ENCODE data around the gene BMF.
"Not testable (repeated sequence)": the region's sequence is repeated elsewhere in the genome, so short reads cannot be mapped to it uniquely, and the experiment has no call there.

Gene BMF

DNA sequence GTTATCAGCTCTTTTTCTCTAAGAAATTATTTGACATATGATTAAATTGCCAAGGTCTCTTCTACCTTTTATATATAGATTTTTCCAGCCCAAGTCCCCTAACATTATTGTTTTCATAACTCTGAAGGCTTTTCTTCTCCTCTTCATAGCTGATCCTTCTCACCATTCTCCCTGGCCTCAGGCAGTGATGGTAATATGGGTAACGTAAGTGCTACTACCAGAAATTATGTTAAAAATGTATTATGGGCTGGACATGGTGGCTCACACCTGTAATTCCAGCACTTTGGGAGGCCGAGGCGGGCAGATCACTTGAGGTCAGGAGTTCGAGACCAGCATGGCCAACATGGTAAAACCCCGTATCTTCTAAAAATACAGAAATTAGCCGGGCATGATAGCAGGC is 29.2 kb downstream of the BMF start:
- in situ Hi-C loops (cut with HindIII; ENCODE audit: low pct_ligation_motif_present, low sequenced_read_pairs), result no loop called here
- Histone ChIP-seq H3K36me3 (replicated peaks) (no peaks in the 10 kb centered on the region), H3K4me3 (ENCODE audit: low read depth, low read length) (no peak overlapping the region), H3K27me3 (replicated peaks) (no peaks in the 10 kb centered on the region), H3K27ac (no peak overlapping the region)
- TF ChIP-seq, protein P1, sequence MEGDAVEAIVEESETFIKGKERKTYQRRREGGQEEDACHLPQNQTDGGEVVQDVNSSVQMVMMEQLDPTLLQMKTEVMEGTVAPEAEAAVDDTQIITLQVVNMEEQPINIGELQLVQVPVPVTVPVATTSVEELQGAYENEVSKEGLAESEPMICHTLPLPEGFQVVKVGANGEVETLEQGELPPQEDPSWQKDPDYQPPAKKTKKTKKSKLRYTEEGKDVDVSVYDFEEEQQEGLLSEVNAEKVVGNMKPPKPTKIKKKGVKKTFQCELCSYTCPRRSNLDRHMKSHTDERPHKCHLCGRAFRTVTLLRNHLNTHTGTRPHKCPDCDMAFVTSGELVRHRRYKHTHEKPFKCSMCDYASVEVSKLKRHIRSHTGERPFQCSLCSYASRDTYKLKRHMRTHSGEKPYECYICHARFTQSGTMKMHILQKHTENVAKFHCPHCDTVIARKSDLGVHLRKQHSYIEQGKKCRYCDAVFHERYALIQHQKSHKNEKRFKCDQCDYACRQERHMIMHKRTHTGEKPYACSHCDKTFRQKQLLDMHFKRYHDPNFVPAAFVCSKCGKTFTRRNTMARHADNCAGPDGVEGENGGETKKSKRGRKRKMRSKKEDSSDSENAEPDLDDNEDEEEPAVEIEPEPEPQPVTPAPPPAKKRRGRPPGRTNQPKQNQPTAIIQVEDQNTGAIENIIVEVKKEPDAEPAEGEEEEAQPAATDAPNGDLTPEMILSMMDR (IDR thresholded peaks at IDR 0.05; ENCODE audit: low read depth, low read length, missing control alignments), result no peak
- no peak for DNase-seq

DNA sequence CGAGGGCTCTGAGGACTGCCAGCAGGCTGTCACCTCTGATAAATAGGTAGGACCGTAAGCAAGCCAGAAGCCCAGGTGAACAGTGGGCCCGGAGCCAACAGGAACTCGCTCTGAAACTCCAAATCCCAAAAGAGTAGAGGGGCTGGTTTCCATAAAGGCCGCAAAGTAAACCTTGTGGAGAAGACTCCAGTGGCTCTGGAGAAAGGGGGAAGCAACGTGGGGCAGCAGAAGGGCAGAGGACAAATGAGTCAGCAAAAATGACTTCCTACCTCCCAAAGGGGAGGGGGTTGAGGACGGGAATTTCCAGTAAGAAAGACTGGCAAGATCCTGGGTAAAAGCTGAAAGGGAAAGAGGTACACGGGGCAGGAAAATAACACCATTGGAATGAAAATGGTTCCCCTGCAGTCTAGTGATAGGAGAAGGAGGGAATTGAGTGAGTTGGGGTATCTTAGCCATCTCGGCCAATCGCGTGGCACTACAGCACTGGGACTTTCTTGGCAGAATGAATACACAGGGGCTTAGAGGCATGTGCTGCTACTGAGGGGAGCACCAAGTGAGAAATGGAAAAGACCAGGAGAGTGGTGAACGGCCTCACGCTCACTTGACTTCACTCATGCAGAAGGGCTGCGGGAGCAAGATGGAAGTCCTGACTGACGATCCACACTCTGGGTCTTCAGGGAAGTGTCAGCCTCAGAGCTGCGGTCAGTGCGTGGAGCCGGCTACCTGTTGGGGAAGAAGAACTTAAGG is 33.2 kb downstream of the BMF start:
- in situ Hi-C loops (cut with HindIII; ENCODE audit: low pct_ligation_motif_present, low sequenced_read_pairs), result no loop called here
- no peak for DNase-seq
- Histone ChIP-seq H3K27ac (no peak overlapping the region), H3K27me3 (replicated peaks) (no peaks in the 10 kb centered on the region), H3K4me3 (ENCODE audit: low read depth, low read length) (no peak overlapping the region), H3K36me3 (replicated peaks) (no peaks in the 10 kb centered on the region)
- TF ChIP-seq, protein P1 (IDR thresholded peaks at IDR 0.05; ENCODE audit: low read depth, low read length, missing control alignments), result no peak

DNA sequence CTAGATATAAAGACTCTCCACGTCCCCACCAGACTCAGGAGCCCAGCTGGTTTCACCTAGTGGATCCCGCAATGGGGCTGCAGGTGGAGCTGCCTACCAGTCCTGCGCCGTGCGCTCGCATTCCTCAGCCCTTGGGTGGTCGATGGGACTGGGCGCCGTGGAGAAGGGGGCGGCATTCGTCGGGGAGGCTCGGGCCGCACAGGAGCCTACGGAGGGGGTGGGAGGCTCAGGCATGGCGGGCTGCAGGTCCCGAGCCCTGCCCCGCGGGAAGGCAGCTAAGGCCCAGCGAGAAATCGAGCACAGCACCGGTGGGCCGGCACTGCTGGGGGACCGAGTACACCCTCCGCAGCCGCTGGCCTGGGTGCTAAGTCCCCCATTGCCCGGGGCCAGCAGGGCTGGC is 34.0 kb downstream of the BMF start:
- H3K36me3 ChIP-seq (replicated peaks); DNase-seq; H3K27me3 ChIP-seq (replicated peaks); H3K4me3 ChIP-seq (ENCODE audit: low read depth, low read length); H3K27ac ChIP-seq; in situ Hi-C loops (cut with HindIII; ENCODE audit: low pct_ligation_motif_present, low sequenced_read_pairs): not testable (repeated sequence)

DNA sequence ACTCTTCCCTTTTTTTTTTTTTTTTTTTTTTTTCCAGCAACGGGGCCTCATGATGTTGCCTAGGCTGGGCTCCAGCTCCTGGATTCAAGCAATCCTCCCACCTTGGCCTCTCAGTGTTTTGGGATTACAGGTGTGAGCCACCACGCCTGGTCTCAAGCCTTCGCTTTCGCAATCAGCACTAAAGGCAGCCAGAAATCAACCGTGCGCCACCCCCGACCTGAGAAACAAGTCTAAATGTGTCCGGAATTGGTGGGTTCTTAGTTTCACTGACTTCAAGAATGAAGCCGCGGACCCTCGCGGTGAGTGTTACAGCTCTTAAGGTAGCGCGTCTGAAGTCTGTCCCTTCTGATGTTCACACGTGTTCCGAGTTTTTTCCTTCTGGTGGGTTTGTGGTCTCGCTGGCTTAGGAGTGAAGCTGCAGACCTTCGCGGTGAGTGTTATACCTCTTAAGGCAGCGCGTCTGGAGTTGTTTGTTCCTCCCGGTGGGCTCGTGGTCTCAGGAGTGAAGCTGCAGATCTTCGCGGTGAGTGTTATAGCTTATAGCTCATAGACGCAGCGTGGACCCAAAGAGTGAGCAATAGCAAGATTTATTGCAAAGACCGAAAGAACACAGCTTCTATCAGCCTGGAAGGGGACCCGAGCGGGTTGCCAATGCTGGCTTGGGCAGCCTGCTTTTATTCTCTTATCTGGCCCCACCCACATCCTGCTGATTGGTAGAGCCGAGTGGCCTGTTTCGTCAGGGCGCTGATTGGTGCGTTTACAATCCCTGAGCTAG is 34.8 kb downstream of the BMF start:
- DNase-seq, result not testable (repeated sequence)

DNA sequence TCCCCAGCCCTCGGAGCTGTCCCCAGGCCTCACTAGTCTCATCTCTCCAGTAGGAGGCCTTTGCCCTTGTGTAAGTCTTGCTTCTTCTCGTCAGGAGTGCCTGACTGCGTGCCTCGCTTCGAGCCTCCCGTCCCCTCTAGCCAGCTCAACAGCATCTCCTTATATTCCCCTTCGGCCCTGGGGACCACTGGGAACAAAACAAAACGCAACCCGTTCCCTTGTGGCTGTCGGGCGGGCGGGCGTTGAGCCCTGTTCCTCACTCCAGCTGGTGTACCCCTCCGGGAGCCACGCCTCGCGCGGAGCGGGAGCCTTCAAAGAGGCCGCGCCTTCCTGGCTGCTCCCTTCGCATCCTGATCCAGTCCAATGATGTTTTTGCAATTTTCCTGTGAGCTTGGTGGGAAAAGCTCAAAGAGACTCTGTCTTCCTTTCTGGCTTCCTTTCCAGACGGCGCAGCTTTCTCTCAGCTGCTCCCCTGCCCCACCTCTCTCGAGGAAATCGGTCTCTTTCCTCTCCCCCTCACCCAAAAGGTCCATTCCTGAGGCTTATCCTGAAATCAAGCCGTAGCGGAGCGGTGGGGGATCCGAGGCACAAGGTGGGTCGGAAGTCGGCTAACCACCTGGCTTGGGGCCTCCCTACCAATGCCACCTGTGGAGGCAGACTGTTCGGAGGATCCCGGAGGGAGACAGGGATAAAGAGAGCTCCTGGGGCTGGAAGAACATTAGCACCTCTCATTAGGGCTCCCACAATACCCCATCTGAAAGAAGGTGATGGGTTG is 36.3 kb downstream of the BMF start:
- Histone ChIP-seq H3K4me3 (ENCODE audit: low read depth, low read length) (no peak overlapping the region), H3K27me3 (replicated peaks) (no peaks in the 10 kb centered on the region), H3K27ac (no peak overlapping the region), H3K36me3 (replicated peaks) (no peaks in the 10 kb centered on the region)
- TF ChIP-seq, protein P1 (IDR thresholded peaks at IDR 0.05; ENCODE audit: low read depth, low read length, missing control alignments), result no peak
- no peak for DNase-seq
- in situ Hi-C loops (cut with HindIII; ENCODE audit: low pct_ligation_motif_present, low sequenced_read_pairs), result no loop called here

More for the DNA sequence above, 34.8 kb downstream of the BMF start:
- H3K27me3 ChIP-seq (replicated peaks); H3K36me3 ChIP-seq (replicated peaks); H3K4me3 ChIP-seq (ENCODE audit: low read depth, low read length); H3K27ac ChIP-seq; in situ Hi-C loops (cut with HindIII; ENCODE audit: low pct_ligation_motif_present, low sequenced_read_pairs): not testable (repeated sequence)

DNA sequence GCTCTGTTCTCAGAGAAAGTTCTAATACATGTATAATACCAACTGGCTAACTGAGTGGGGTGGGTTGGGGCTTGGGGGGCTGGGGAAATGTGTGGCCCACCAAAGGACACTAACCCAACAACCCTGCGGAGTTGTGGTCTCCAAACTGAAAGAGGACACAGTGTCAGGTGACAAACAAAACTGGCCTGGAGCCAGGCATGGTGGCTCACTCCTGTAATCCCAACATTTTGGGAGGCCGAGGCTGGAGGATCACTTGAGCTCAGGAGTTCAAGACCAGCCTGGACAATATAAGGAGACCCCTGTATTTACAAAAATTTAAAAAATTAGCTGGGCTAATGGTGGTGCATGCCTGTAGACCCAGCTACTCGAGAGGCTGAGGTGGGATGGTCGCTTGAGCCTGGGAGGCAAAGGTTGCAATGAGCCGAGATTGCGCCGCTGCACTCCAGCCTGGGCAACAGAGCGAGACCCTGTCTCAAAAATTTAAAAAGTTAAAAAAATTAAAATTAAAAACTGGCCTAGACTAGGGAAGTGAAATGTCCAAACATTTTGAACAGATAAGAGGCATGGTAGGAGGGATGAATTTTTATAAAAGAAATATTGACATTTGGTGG is 38.0 kb downstream of the BMF start:
- H3K36me3 ChIP-seq (replicated peaks), result no peaks in the 10 kb centered on the region
- DNase-seq, result no peak
- H3K27ac ChIP-seq, result no peak overlapping the region
- H3K27me3 ChIP-seq (replicated peaks), result no peaks in the 10 kb centered on the region
- in situ Hi-C loops (cut with HindIII; ENCODE audit: low pct_ligation_motif_present, low sequenced_read_pairs), result no loop called here
- H3K4me3 ChIP-seq (ENCODE audit: low read depth, low read length), result no peak overlapping the region
- TF ChIP-seq, protein P1 (IDR thresholded peaks at IDR 0.05; ENCODE audit: low read depth, low read length, missing control alignments), result no peak
